Measurements from ENCODE around the gene KRTAP16-1. TPM values are rescaled to one million over a fixed set of nuclear protein-coding genes. Genes with fewer than 3 reads are reported as not detected.
"Not testable (repeated sequence)": the region's sequence is repeated elsewhere in the genome, so short reads cannot be mapped to it uniquely, and the experiment has no call there.

Gene KRTAP16-1
- polyA plus RNA-seq, 4 donors, result not detected

GRCh38 chr17:41271858-41272257 lies 37.3 kb downstream of the KRTAP16-1 start:
- WGBS, 3 donors, result 21 to 44% methylated on average over 1 of the region's 1 CpG; no CpG with 5 or more reads in 1 of the 3 donors
- Histone ChIP-seq H3K27me3 (ENCODE audit: control insufficient read depth in 3 of 3, insufficient read depth in 3 of 3, low read length in 3 of 3) (peaks cover 0 to 3% (median 0%) of the 10 kb centered on the region in 3 donors), H3K27ac (ENCODE audit: low read depth in 1 of 3, low read length in 2 of 3) (no peak overlapping the region), H3K36me3 (ENCODE audit: control insufficient read depth in 3 of 3, insufficient read depth in 2 of 3, low read depth in 1 of 3, low read length in 3 of 3) (no peaks in the 10 kb centered on the region), H3K4me3 (ENCODE audit: low read depth in 1 of 3, low read length in 3 of 3) (no peak overlapping the region), H3K4me1 (ENCODE audit: control insufficient read depth in 3 of 3, insufficient read depth in 2 of 3, low read depth in 1 of 3, low read length in 2 of 3) (no peaks in the 10 kb centered on the region), H3K9me3 (ENCODE audit: control insufficient read depth in 2 of 2, insufficient read depth in 1 of 2, low read depth in 1 of 2, low read length in 1 of 2) (no peaks in the 10 kb centered on the region)
- FAIRE-seq, result no peak
- no peak for DNase-seq

- not testable (repeated sequence) for H3K9me3 ChIP-seq (ENCODE audit: control insufficient read depth in 2 of 2, insufficient read depth in 1 of 2, low read depth in 1 of 2, low read length in 1 of 2); DNase-seq; FAIRE-seq; H3K4me3 ChIP-seq (ENCODE audit: low read depth in 1 of 3, low read length in 3 of 3); H3K27ac ChIP-seq (ENCODE audit: low read depth in 1 of 3, low read length in 2 of 3); H3K27me3 ChIP-seq (ENCODE audit: control insufficient read depth in 3 of 3, insufficient read depth in 3 of 3, low read length in 3 of 3); H3K4me1 ChIP-seq (ENCODE audit: control insufficient read depth in 3 of 3, insufficient read depth in 2 of 3, low read depth in 1 of 3, low read length in 2 of 3); H3K36me3 ChIP-seq (ENCODE audit: control insufficient read depth in 3 of 3, insufficient read depth in 2 of 3, low read depth in 1 of 3, low read length in 3 of 3)
- 38 to 39% methylated on average over 1 of the region's 1 CpG; no CpG with 5 or more reads in 1 of the 3 donors for WGBS, 3 donors
Observed at GRCh38 chr17:41271323-41271722, 37.8 kb downstream of the KRTAP16-1 start.

DNA sequence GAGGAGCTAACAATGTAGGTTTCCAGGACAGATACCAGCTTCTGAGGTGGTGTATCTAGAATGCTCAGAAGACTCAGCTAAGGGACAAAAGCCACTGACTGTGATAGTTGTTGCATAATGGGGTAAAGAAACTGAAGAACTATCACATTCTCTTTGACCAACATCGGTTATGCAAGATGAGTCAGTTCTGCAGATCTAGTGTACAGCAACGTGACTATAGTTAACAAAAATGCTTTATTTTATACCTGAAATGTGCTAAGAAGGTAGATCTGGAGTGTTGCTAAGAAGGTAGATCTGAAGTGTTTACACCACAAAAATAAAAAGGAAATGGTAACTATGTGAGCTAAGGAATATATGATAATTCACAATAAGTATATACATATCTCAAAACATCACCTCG lies 41.4 kb downstream of the KRTAP16-1 start:
- Histone ChIP-seq H3K9me3 (ENCODE audit: control insufficient read depth in 2 of 2, insufficient read depth in 1 of 2, low read depth in 1 of 2, low read length in 1 of 2) (no peaks in the 10 kb centered on the region), H3K27ac (ENCODE audit: low read depth in 1 of 3, low read length in 2 of 3) (no peak overlapping the region), H3K27me3 (ENCODE audit: control insufficient read depth in 3 of 3, insufficient read depth in 3 of 3, low read length in 3 of 3) (peaks cover 0 to 5% (median 0%) of the 10 kb centered on the region in 3 donors), H3K4me3 (ENCODE audit: low read depth in 1 of 3, low read length in 3 of 3) (no peak overlapping the region), H3K36me3 (ENCODE audit: control insufficient read depth in 3 of 3, insufficient read depth in 2 of 3, low read depth in 1 of 3, low read length in 3 of 3) (no peaks in the 10 kb centered on the region), H3K4me1 (ENCODE audit: control insufficient read depth in 3 of 3, insufficient read depth in 2 of 3, low read depth in 1 of 3, low read length in 2 of 3) (no peaks in the 10 kb centered on the region)
- DNase-seq (no peak), FAIRE-seq (no peak)
- WGBS, 3 donors, result 71 to 80% methylated on average over 3 of the region's 3 CpGs; no CpG with 5 or more reads in 1 of the 3 donors

DNA sequence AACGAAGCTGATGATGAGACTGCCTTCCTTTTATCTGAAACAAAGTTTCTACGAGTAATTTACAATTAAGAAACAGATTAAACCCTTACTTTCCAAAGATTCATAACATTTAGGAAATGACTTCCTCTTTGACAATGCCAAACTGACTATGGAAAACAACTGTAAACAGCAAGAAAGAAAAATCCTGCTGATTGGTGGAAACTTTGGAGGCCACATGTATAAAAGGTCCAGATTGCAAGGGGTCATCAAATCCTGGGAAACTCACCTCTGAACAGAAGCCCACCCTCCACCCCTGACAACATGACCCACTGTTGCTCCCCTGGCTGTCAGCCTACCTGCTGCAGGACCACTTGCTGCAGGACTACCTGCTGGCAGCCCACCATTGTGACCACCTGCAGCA lies 44.0 kb downstream of the KRTAP16-1 start, which contains the start of gene KRTAP9-6:
KRTAP9-6 (plus strand) TSS at position 301 of the 400 bp plus-strand sequence; CDS start at position 301, 0 bp downstream.
- Histone ChIP-seq H3K27ac (ENCODE audit: low read depth in 1 of 3, low read length in 2 of 3) (no peak within 1 kb of the TSS), H3K27me3 (ENCODE audit: control insufficient read depth in 3 of 3, insufficient read depth in 3 of 3, low read length in 3 of 3) (peaks cover 0 to 5% (median 0%) of the 10 kb centered on the region in 3 donors), H3K4me1 (ENCODE audit: control insufficient read depth in 3 of 3, insufficient read depth in 2 of 3, low read depth in 1 of 3, low read length in 2 of 3) (no peaks in the 10 kb centered on the region), H3K4me3 (ENCODE audit: low read depth in 1 of 3, low read length in 3 of 3) (no peak within 1 kb of the TSS), H3K36me3 (ENCODE audit: control insufficient read depth in 3 of 3, insufficient read depth in 2 of 3, low read depth in 1 of 3, low read length in 3 of 3) (no peaks in the 10 kb centered on the region), H3K9me3 (ENCODE audit: control insufficient read depth in 2 of 2, insufficient read depth in 1 of 2, low read depth in 1 of 2, low read length in 1 of 2) (no peaks in the 10 kb centered on the region)
- FAIRE-seq (no peak), DNase-seq (no peak)
- 42 to 51% (median 49%) methylated on average over 2 of the region's 2 CpGs for WGBS, 3 donors

DNA sequence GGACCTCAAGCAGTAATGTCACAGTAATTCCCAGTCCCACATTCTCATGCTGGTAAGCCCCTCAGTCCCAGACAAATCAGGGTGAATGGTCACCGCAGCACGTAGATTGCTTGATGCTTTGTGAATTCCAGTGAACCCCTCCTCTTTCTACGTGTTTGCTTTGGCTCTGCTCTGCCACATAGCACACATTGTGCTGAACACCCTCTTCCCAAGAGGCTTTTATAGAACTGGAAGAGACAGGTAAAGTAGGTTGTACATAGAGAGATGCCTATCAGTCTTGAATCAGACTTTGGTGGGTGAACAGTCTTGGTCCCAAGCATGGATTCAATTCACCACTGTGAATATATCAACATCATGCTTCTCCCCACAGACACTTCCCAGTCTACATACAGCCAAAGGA lies 44.5 kb downstream of the KRTAP16-1 start:
- no peaks in the 10 kb centered on the region for H3K4me1 ChIP-seq (ENCODE audit: control insufficient read depth in 3 of 3, insufficient read depth in 2 of 3, low read depth in 1 of 3, low read length in 2 of 3)
- H3K27me3 ChIP-seq (ENCODE audit: control insufficient read depth in 3 of 3, insufficient read depth in 3 of 3, low read length in 3 of 3), result peaks cover 0 to 5% (median 0%) of the 10 kb centered on the region in 3 donors
- H3K27ac ChIP-seq (ENCODE audit: low read depth in 1 of 3, low read length in 2 of 3), result no peak overlapping the region
- no peak overlapping the region for H3K4me3 ChIP-seq (ENCODE audit: low read depth in 1 of 3, low read length in 3 of 3)
- no peaks in the 10 kb centered on the region for H3K9me3 ChIP-seq (ENCODE audit: control insufficient read depth in 2 of 2, insufficient read depth in 1 of 2, low read depth in 1 of 2, low read length in 1 of 2)
- 53 to 70% (median 56%) methylated on average over 3 of the region's 3 CpGs for WGBS, 3 donors
- H3K36me3 ChIP-seq (ENCODE audit: control insufficient read depth in 3 of 3, insufficient read depth in 2 of 3, low read depth in 1 of 3, low read length in 3 of 3), result no peaks in the 10 kb centered on the region
- no peak for FAIRE-seq
- DNase-seq, result no peak

GRCh38 chr17:41263212-41263611 lies 45.9 kb downstream of the KRTAP16-1 start:
- DNase-seq (no peak), FAIRE-seq (no peak)
- Histone ChIP-seq H3K27me3 (ENCODE audit: control insufficient read depth in 3 of 3, insufficient read depth in 3 of 3, low read length in 3 of 3) (peaks cover 0 to 5% (median 0%) of the 10 kb centered on the region in 3 donors), H3K9me3 (ENCODE audit: control insufficient read depth in 2 of 2, insufficient read depth in 1 of 2, low read depth in 1 of 2, low read length in 1 of 2) (no peaks in the 10 kb centered on the region), H3K27ac (ENCODE audit: low read depth in 1 of 3, low read length in 2 of 3) (no peak overlapping the region), H3K36me3 (ENCODE audit: control insufficient read depth in 3 of 3, insufficient read depth in 2 of 3, low read depth in 1 of 3, low read length in 3 of 3) (no peaks in the 10 kb centered on the region), H3K4me3 (ENCODE audit: low read depth in 1 of 3, low read length in 3 of 3) (no peak overlapping the region), H3K4me1 (ENCODE audit: control insufficient read depth in 3 of 3, insufficient read depth in 2 of 3, low read depth in 1 of 3, low read length in 2 of 3) (no peaks in the 10 kb centered on the region)
- WGBS, 3 donors, result 69 to 81% (median 75%) methylated on average over 2 of the region's 2 CpGs

DNA sequence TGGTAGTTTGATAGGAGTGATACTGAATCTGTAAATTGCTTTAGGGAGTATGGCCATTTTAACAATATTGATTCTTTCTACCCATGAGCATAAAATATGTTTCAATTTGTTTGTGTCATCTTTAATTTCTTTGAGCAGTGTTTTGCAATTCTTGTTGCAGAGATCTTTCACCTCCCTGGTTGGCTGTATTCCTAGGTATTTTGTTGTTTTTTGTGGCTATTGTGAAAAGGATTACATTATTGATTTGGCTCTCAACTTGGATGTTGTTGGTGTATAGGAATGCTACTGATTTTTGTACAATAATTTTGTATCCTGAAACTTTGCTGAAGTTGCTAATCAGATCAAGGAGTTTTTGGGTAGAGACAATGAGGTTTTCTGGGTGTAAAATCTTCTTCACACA lies 50.7 kb downstream of the KRTAP16-1 start:
- Histone ChIP-seq H3K36me3 (ENCODE audit: control insufficient read depth in 3 of 3, insufficient read depth in 2 of 3, low read depth in 1 of 3, low read length in 3 of 3) (no peaks in the 10 kb centered on the region), H3K27ac (ENCODE audit: low read depth in 1 of 3, low read length in 2 of 3) (no peak overlapping the region), H3K4me3 (ENCODE audit: low read depth in 1 of 3, low read length in 3 of 3) (no peak overlapping the region), H3K9me3 (ENCODE audit: control insufficient read depth in 2 of 2, insufficient read depth in 1 of 2, low read depth in 1 of 2, low read length in 1 of 2) (no peaks in the 10 kb centered on the region), H3K4me1 (ENCODE audit: control insufficient read depth in 3 of 3, insufficient read depth in 2 of 3, low read depth in 1 of 3, low read length in 2 of 3) (no peaks in the 10 kb centered on the region), H3K27me3 (ENCODE audit: control insufficient read depth in 3 of 3, insufficient read depth in 3 of 3, low read length in 3 of 3) (peaks cover 0 to 3% (median 0%) of the 10 kb centered on the region in 3 donors)
- FAIRE-seq, result no peak
- DNase-seq, result no peak

Other genes with a start within 250 kb of the KRTAP16-1 start
- not detected for gene KRTAP2-3, start 249.2 kb downstream of the KRTAP16-1 start, polyA plus RNA-seq
- gene KRTAP2-4, start 243.4 kb downstream of the KRTAP16-1 start, polyA plus RNA-seq, result not detected
- not detected for gene KRTAP4-7, start 225.2 kb downstream of the KRTAP16-1 start, polyA plus RNA-seq
- not detected for gene KRTAP4-8, start 211.2 kb downstream of the KRTAP16-1 start, polyA plus RNA-seq
- not detected for gene KRTAP4-16, start 207.1 kb downstream of the KRTAP16-1 start, polyA plus RNA-seq
- gene KRTAP4-9, start 203.9 kb downstream of the KRTAP16-1 start, polyA plus RNA-seq, result not detected
- gene KRTAP4-11, start 190.9 kb downstream of the KRTAP16-1 start, polyA plus RNA-seq, result not detected
- not detected for gene KRTAP4-12, start 185.1 kb downstream of the KRTAP16-1 start, polyA plus RNA-seq
- not detected for gene KRTAP4-6, start 168.8 kb downstream of the KRTAP16-1 start, polyA plus RNA-seq
- gene KRTAP4-5, start 159.5 kb downstream of the KRTAP16-1 start, polyA plus RNA-seq, result not detected
- gene KRTAP4-4, start 148.6 kb downstream of the KRTAP16-1 start, polyA plus RNA-seq, result not detected
- gene KRTAP4-3, start 141.1 kb downstream of the KRTAP16-1 start, polyA plus RNA-seq, result not detected
- gene KRTAP4-2, start 131.1 kb downstream of the KRTAP16-1 start, polyA plus RNA-seq, result not detected
- gene KRTAP4-1, start 124.4 kb downstream of the KRTAP16-1 start, polyA plus RNA-seq, result not detected
- gene KRTAP9-1, start 119.4 kb downstream of the KRTAP16-1 start, polyA plus RNA-seq, result not detected
- gene KRTAP9-2, start 82.7 kb downstream of the KRTAP16-1 start, polyA plus RNA-seq, result not detected
- gene KRTAP9-3, start 76.9 kb downstream of the KRTAP16-1 start, polyA plus RNA-seq, result not detected
- not detected for gene KRTAP9-8, start 71.3 kb downstream of the KRTAP16-1 start, polyA plus RNA-seq
- gene KRTAP9-4, start 59.6 kb downstream of the KRTAP16-1 start, polyA plus RNA-seq, result not detected
- not detected for gene KRTAP9-9, start 53.9 kb downstream of the KRTAP16-1 start, polyA plus RNA-seq
- gene KRTAP9-6, start 43.9 kb downstream of the KRTAP16-1 start, polyA plus RNA-seq, result not detected
- not detected for gene KRTAP9-7, start 33.6 kb downstream of the KRTAP16-1 start, polyA plus RNA-seq
- not detected for gene KRTAP29-1, start 6.5 kb downstream of the KRTAP16-1 start, polyA plus RNA-seq
- not detected for gene KRTAP17-1, start 6.4 kb upstream of the KRTAP16-1 start, polyA plus RNA-seq
- not detected for gene KRT33A, start 41.5 kb upstream of the KRTAP16-1 start, polyA plus RNA-seq
- not detected for gene KRT33B, start 60.5 kb upstream of the KRTAP16-1 start, polyA plus RNA-seq
- not detected for gene KRT34, start 73.0 kb upstream of the KRTAP16-1 start, polyA plus RNA-seq
- not detected for gene KRT31, start 88.3 kb upstream of the KRTAP16-1 start, polyA plus RNA-seq
- gene KRT37, start 115.3 kb upstream of the KRTAP16-1 start, polyA plus RNA-seq, result not detected
- gene KRT38, start 131.7 kb upstream of the KRTAP16-1 start, polyA plus RNA-seq, result not detected
- gene KRT32, start 158.1 kb upstream of the KRTAP16-1 start, polyA plus RNA-seq, result not detected
- gene KRT35, start 171.8 kb upstream of the KRTAP16-1 start, polyA plus RNA-seq, result not detected
- under 1 TPM in 1 of 4 donors, not detected in 3; 0.04 TPM for gene KRT36, start 180.6 kb upstream of the KRTAP16-1 start, polyA plus RNA-seq
- gene KRT13, start 196.3 kb upstream of the KRTAP16-1 start, polyA plus RNA-seq, result 10 to 100 TPM in 3 of 4 donors, under 1 TPM in 1; 0.37 to 37.6 (median 18.2) TPM
- 10 to 100 TPM in 2 of 4 donors, 1 to 10 TPM in 1, under 1 TPM in 1; 0.62 to 18.9 (median 6.6) TPM for gene KRT15, start 209.6 kb upstream of the KRTAP16-1 start, polyA plus RNA-seq
- gene KRT19, start 219.0 kb upstream of the KRTAP16-1 start, polyA plus RNA-seq, result 1,000 to 10,000 TPM in 3 of 4 donors, 10 to 100 TPM in 1; 83.2 to 1,607 (median 1,272) TPM